GM19372 (cell line): ENCODE measurements around the gene FGD6.
"Not testable (repeated sequence)": the region's sequence is repeated elsewhere in the genome, so short reads cannot be mapped to it uniquely, and the experiment has no call there.

Experiments used
- ATAC-seq: cut with Tn5 transposase; IDR thresholded peaks from one replicate; pipeline ENCODE4 v1.9.1; 2021; ENCODE audit warnings: mild to moderate bottlenecking, low read depth, moderate library complexity; ENCODE audit not compliant: unreplicated experiment

FGD6 gene

GRCh38 chr12:95134085-95134484 lies 83.2 kb downstream of the FGD6 start:
- no peak for ATAC-seq

- ATAC-seq, result no peak
These were observed 85.5 kb downstream of the FGD6 start for GRCh38 chr12:95131589-95132340.

GRCh38 chr12:95130096-95130495 lies 87.2 kb downstream of the FGD6 start:
- no peak for ATAC-seq

- ATAC-seq, result no peak
These were observed 88.2 kb downstream of the FGD6 start for GRCh38 chr12:95129115-95129514.

GRCh38 chr12:95126736-95127135 lies 90.5 kb downstream of the FGD6 start:
- no peak for ATAC-seq

GRCh38 chr12:95126076-95126475 lies 91.2 kb downstream of the FGD6 start:
- ATAC-seq, result no peak

- no peak for ATAC-seq
These were observed 93.2 kb downstream of the FGD6 start for GRCh38 chr12:95124106-95124505.

GRCh38 chr12:95118788-95119179 lies 98.5 kb downstream of the FGD6 start:
- no peak for ATAC-seq

GRCh38 chr12:95118138-95118787 lies 99.0 kb downstream of the FGD6 start:
- ATAC-seq, result no peak

- ATAC-seq, result peak; percentile 62
These were observed 100.1 kb downstream of the FGD6 start for GRCh38 chr12:95117178-95117599.

GRCh38 chr12:95116773-95117172 lies 100.5 kb downstream of the FGD6 start:
- peak; percentile 34 for ATAC-seq

GRCh38 chr12:95116341-95116740 lies 100.9 kb downstream of the FGD6 start:
- no peak for ATAC-seq

- ATAC-seq, result no peak
These were observed 101.6 kb downstream of the FGD6 start for GRCh38 chr12:95115641-95116040.

GRCh38 chr12:95114766-95115405 lies 102.4 kb downstream of the FGD6 start:
- no peak for ATAC-seq

- ATAC-seq, result no peak
These were observed 109.9 kb downstream of the FGD6 start for GRCh38 chr12:95107362-95107761.

GRCh38 chr12:95105540-95105939 lies 111.7 kb downstream of the FGD6 start:
- ATAC-seq, result no peak

GRCh38 chr12:95104919-95105452 lies 112.3 kb downstream of the FGD6 start:
- ATAC-seq, result no peak

GRCh38 chr12:95102916-95103671 lies 114.2 kb downstream of the FGD6 start:
- peak; percentile 94 for ATAC-seq

GRCh38 chr12:95101957-95102356 lies 115.3 kb downstream of the FGD6 start:
- not testable (repeated sequence) for ATAC-seq
